Measurements from ENCODE around the gene HTRA3.

Gene HTRA3

DNA sequence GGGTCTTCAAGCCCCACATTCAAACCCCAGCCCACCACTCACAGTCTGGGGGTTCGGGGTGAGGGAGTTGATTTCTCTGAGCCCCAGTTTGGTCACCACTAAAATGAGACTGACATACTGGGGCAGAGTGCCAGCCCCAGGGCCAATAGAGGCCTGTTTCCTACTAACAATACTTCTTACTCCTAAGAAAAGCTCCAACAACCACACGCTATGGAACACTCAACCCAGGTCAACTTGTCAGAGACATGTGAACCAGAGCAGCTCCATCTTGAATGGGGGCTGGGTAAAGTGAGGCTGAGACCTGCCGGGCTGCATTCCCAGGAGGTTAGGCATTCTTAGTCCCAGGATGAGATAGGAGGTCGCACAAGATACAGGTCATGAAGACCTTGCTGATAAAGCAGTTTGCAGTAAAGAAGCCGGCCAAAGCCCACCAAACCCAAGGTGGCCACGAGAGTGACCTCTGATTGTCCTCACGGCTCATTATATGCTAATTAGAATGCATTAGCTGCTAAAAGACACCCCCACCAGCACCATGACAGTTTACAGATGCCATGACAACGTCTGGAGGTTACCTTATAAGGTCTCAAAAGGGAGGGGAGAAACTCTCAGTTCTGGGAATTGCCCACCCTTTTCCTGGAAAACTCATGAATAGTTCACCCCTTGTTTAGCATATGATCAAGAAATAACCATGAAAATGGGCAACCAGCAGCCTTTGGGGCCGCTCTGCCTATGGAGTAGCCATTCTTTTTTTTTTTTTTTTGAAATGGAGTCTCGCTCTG lies 26.6 kb upstream of the HTRA3 start:
- peaks cover 6% of the 10 kb centered on the region for H3K36me3 ChIP-seq (ENCODE audit: control insufficient read depth, insufficient read depth, low read length)
- no peak overlapping the region for H3K4me3 ChIP-seq (replicated peaks; ENCODE audit: low read depth, low read length)
- DNase-seq (ENCODE audit: extremely low read depth, insufficient read length), result no peak
- TF ChIP-seq CTCF (IDR thresholded peaks at IDR 0.05; ENCODE audit: insufficient read depth, low read length, poor library complexity, severe bottlenecking), result no peak
- H3K27me3 ChIP-seq (replicated peaks; ENCODE audit: control insufficient read depth, insufficient read depth, low read length), result no peaks in the 10 kb centered on the region

DNA sequence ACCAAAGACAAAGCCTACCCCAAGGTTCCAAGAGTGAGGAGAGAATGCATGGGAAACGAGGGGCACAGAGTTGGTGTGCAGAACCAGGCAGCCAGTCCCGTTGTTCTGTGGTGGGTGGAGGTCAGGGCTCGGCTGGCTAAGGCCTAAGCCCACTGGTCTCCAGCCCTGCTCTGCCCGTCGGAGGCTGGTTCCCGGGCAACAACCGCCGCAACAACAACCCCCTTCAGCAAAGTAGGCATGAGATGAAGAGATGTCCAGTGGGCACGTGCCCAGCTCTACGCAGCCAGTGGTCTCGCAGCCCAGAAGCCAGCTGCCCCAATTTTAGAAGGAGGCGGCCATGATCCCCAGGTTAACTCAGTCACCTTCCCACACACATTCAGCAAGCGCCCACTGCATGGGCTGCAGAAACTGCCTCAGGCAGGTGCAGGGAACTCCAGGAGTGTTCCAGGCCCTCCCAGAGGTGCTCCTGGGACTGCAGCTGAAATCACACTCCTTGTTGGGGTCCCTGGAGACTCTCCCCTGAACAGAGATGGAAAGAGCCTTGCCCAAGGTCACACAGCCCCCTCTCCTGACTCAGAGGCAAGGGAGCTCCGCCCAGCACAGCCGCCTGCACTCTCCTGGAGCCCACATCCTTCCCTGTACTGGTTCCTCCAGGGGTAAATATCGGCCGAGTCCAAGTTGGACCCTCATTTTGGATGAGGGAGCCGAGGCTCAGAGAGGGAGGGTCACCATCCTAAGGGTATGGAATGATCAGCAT lies 25.4 kb upstream of the HTRA3 start:
- DNase-seq (ENCODE audit: extremely low read depth, insufficient read length), result no peak
- no peaks in the 10 kb centered on the region for H3K27me3 ChIP-seq (replicated peaks; ENCODE audit: control insufficient read depth, insufficient read depth, low read length)
- no peak for TF ChIP-seq CTCF (IDR thresholded peaks at IDR 0.05; ENCODE audit: insufficient read depth, low read length, poor library complexity, severe bottlenecking)
- H3K4me3 ChIP-seq (replicated peaks; ENCODE audit: low read depth, low read length), result no peak overlapping the region
- H3K36me3 ChIP-seq (ENCODE audit: control insufficient read depth, insufficient read depth, low read length), result peaks cover 5% of the 10 kb centered on the region

- no peak for DNase-seq (ENCODE audit: extremely low read depth, insufficient read length)
- TF ChIP-seq CTCF (IDR thresholded peaks at IDR 0.05; ENCODE audit: insufficient read depth, low read length, poor library complexity, severe bottlenecking), result no peak
- peaks cover 3% of the 10 kb centered on the region; the same call in 1 of the 2 replicates for H3K36me3 ChIP-seq (ENCODE audit: control insufficient read depth, insufficient read depth, low read length)
- H3K27me3 ChIP-seq (replicated peaks; ENCODE audit: control insufficient read depth, insufficient read depth, low read length), result no peaks in the 10 kb centered on the region
- no peak overlapping the region for H3K4me3 ChIP-seq (replicated peaks; ENCODE audit: low read depth, low read length)
Measured at GRCh38 chr4:8244931-8245460, 24.6 kb upstream of the HTRA3 start.

DNA sequence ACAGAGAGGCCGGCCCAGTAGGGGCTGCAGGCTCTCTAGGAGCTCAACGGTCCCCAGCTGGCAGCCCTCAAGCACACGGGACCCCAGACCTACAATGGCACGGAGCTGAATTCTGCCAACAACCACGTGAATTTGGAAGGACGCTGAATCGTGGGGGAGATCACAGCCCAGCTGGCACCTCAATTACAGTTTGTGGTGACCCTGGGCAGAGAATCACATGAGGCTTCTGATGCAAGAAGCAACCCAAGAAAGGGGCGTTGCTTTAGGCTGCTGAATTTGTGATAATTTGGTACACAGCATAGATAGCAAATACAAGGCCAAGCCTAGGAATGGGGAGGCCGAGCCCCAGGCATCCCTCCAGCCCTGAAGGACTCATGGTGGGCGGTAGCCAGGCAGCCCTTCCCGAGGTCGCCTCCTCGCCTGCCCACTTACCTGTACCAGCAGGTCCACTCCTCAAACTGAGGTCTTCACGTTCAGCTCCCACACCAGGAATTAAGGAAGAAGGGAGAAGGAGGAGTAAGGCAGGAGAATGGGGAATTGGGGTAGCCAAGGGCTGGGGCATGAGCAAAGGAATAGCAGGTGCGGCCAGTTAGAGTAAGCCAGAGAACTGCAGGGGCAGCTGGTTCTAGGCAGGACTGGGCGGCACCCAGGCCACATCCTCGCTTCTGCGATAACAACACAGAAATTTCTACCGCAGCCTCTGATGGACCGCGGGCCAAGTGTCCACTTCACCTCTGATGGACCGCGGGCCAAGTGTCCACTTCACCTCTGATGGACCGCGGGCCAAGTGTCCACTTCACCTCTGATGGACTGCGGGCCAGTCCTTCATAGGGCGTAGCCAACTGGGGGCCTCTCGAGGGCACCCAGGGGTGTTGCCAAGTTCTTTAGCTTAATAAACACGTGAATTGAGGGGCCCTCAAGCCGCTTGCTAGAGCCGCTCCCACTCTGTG lies 23.4 kb upstream of the HTRA3 start:
- H3K4me3 ChIP-seq (replicated peaks; ENCODE audit: low read depth, low read length), result no peak overlapping the region
- DNase-seq (ENCODE audit: extremely low read depth, insufficient read length), result no peak
- H3K36me3 ChIP-seq (ENCODE audit: control insufficient read depth, insufficient read depth, low read length), result peaks cover 3% of the 10 kb centered on the region; the same call in 1 of the 2 replicates
- TF ChIP-seq CTCF (IDR thresholded peaks at IDR 0.05; ENCODE audit: insufficient read depth, low read length, poor library complexity, severe bottlenecking), result no peak
- no peaks in the 10 kb centered on the region for H3K27me3 ChIP-seq (replicated peaks; ENCODE audit: control insufficient read depth, insufficient read depth, low read length)
